ENCODE results near the gene NDNF. TPM values are rescaled to one million over a fixed set of nuclear protein-coding genes. Genes with fewer than 3 reads are reported as not detected.

The NDNF gene
- total RNA-seq, 1 donor from 2014 or later = 25.4 TPM

- Mint-ChIP-seq H3K27me3 (ENCODE audit: low read depth) (no peaks in the 10 kb centered on the region), H3K9me3 (no peaks in the 10 kb centered on the region), H3K4me3 (no peak overlapping the region), H3K27ac (ENCODE audit: unreplicated experiment) (no peak overlapping the region), H3K36me3 (ENCODE audit: low read depth) (no peaks in the 10 kb centered on the region), H3K4me1 (no peaks in the 10 kb centered on the region)
- TF ChIP-seq CTCF (conservative IDR thresholded peaks at IDR 0.05) = no peak
- no peak for DNase-seq (ENCODE audit: low read depth, low spot score)
These were observed 18.7 kb downstream of the NDNF start for GRCh38 chr4:121053601-121054143.

GRCh38 chr4:121050300-121050699, 22.0 kb downstream of the NDNF start:
- Mint-ChIP-seq H3K4me3 (no peak overlapping the region), H3K27ac (ENCODE audit: unreplicated experiment) (no peak overlapping the region), H3K9me3 (no peaks in the 10 kb centered on the region), H3K27me3 (ENCODE audit: low read depth) (no peaks in the 10 kb centered on the region), H3K4me1 (no peaks in the 10 kb centered on the region), H3K36me3 (ENCODE audit: low read depth) (peaks cover under 1% of the 10 kb centered on the region)
- TF ChIP-seq CTCF (conservative IDR thresholded peaks at IDR 0.05) = peak; percentile 58
- no peak for DNase-seq (ENCODE audit: low read depth, low spot score)

- H3K9me3 Mint-ChIP-seq = no peaks in the 10 kb centered on the region
- no peaks in the 10 kb centered on the region for H3K27me3 Mint-ChIP-seq (ENCODE audit: low read depth)
- H3K36me3 Mint-ChIP-seq (ENCODE audit: low read depth) = peaks cover 2% of the 10 kb centered on the region
- H3K4me3 Mint-ChIP-seq = no peak overlapping the region
- no peak overlapping the region for H3K27ac Mint-ChIP-seq (ENCODE audit: unreplicated experiment)
- TF ChIP-seq CTCF (conservative IDR thresholded peaks at IDR 0.05) = no peak
- DNase-seq (ENCODE audit: low read depth, low spot score) = no peak
- H3K4me1 Mint-ChIP-seq = no peaks in the 10 kb centered on the region
These were observed 23.2 kb downstream of the NDNF start for GRCh38 chr4:121049072-121049599.

- no peaks in the 10 kb centered on the region for H3K4me1 Mint-ChIP-seq
- H3K36me3 Mint-ChIP-seq (ENCODE audit: low read depth) = peaks cover 2% of the 10 kb centered on the region
- H3K9me3 Mint-ChIP-seq = no peaks in the 10 kb centered on the region
- no peaks in the 10 kb centered on the region for H3K27me3 Mint-ChIP-seq (ENCODE audit: low read depth)
- no peak overlapping the region for H3K27ac Mint-ChIP-seq (ENCODE audit: unreplicated experiment)
- no peak for TF ChIP-seq CTCF (conservative IDR thresholded peaks at IDR 0.05)
- DNase-seq (ENCODE audit: low read depth, low spot score) = no peak
- H3K4me3 Mint-ChIP-seq = no peak overlapping the region
These were observed 24.2 kb downstream of the NDNF start for GRCh38 chr4:121048165-121048564.

DNA sequence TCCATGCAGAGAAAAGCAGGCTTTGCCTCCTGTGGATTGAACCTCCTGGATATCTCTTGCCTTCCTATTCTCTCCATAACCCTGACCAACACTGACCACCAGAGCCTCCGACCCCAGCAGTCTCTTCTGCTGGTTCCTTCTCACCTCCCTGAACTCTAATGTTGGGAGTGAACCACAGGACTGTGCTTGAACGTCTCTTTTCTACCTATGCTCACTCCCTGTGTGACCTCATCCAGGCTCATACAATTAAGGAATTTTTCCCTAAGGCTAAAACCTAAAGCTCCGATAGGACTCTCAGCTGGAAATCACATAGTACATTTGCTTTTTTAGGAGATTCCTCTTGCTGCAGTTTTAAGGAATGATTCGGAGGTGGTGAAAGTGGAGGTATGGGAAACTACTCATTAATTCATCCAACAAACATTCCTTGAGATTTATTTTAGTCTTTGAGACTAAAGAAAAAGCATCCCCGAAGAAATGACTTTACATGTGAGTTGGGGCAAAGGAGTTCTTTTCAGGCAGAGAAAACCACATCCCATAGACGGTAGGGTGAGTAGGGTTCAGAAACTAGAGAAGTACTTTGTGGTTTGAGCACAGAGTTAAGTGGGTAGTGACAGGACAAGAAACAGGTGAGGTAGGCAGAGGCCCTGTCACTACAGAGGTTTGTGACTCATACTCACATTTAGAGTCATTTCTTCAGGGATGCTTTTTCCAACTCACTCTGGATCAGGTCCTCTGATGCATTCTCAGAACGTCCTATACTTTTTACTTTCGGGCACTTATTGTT, 30.8 kb downstream of the NDNF start:
- TF ChIP-seq CTCF (conservative IDR thresholded peaks at IDR 0.05) = no peak
- Mint-ChIP-seq H3K4me1 (no peaks in the 10 kb centered on the region), H3K4me3 (no peak overlapping the region), H3K9me3 (no peaks in the 10 kb centered on the region), H3K27ac (ENCODE audit: unreplicated experiment) (no peak overlapping the region), H3K27me3 (ENCODE audit: low read depth) (no peaks in the 10 kb centered on the region), H3K36me3 (ENCODE audit: low read depth) (peaks cover 2% of the 10 kb centered on the region)
- no peak for DNase-seq (ENCODE audit: low read depth, low spot score)
